Effector memory CD8-positive, alpha-beta T cell (primary cell): ENCODE data around the gene CDK14.
A peak's percentile ranks its signal among the peaks of the same experiment; 100 is the strongest.

ENCODE experiments used
- ATAC-seq: fragments of 150-1000 bp; cut with Tn5 transposase; replicated peaks from 2 replicates; pipeline ENCODE4 v1.10.0; 2021; ENCODE audit warnings: mild to moderate bottlenecking, moderate library complexity
- DNase-seq, 3 experiments: peaks; one replicate each; pipeline ENCODE4 v3.0.0; 2021
- H3K27ac Mint-ChIP-seq, 2 donors: one replicate each; pipeline ENCODE4 v1.8.0; 2022; ENCODE audit warnings: mild to moderate bottlenecking in 2 of 2, mixed read lengths in 2 of 2, moderate library complexity in 2 of 2
- H3K27me3 Mint-ChIP-seq, 2 donors: one replicate each; pipeline ENCODE4 v1.8.0; 2022; ENCODE audit warnings: mixed read lengths in 2 of 2
- H3K36me3 Mint-ChIP-seq: one replicate; pipeline ENCODE4 v1.8.0; 2022; ENCODE audit warnings: mild to moderate bottlenecking, moderate library complexity, mixed read lengths; ENCODE audit not compliant: insufficient read depth
- H3K4me1 Mint-ChIP-seq, 2 donors: one replicate each; pipeline ENCODE4 v1.8.0; 2022; ENCODE audit warnings: low read depth in 2 of 2, mixed read lengths in 2 of 2
- H3K4me3 Mint-ChIP-seq, 2 donors: one replicate each; pipeline ENCODE4 v1.8.0; 2022; ENCODE audit warnings: mild to moderate bottlenecking in 2 of 2, mixed read lengths in 2 of 2, moderate library complexity in 2 of 2
- H3K9me3 Mint-ChIP-seq, 2 donors: one replicate each; pipeline ENCODE4 v1.8.0; 2022; ENCODE audit warnings: mixed read lengths in 2 of 2

The CDK14 gene

GRCh38 chr7:91039033-91039432, 442.9 kb downstream of the CDK14 start:
- no peak overlapping the region for H3K4me3 Mint-ChIP-seq
- peaks cover 4 to 7% of the 10 kb centered on the region in 2 donors for H3K9me3 Mint-ChIP-seq
- H3K36me3 Mint-ChIP-seq, result no peaks in the 10 kb centered on the region
- H3K27me3 Mint-ChIP-seq, result no peaks in the 10 kb centered on the region
- H3K27ac Mint-ChIP-seq, result no peak overlapping the region
- no peak for DNase-seq
- ATAC-seq, result no peak
- no peaks in the 10 kb centered on the region for H3K4me1 Mint-ChIP-seq

- Mint-ChIP-seq H3K4me3 (no peak overlapping the region), H3K36me3 (no peaks in the 10 kb centered on the region), H3K4me1 (no peaks in the 10 kb centered on the region), H3K27me3 (no peaks in the 10 kb centered on the region), H3K27ac (no peak overlapping the region), H3K9me3 (peaks cover 4 to 7% of the 10 kb centered on the region in 2 donors)
- DNase-seq (no peak), ATAC-seq (no peak)
Observed at GRCh38 chr7:91041141-91041540, 445.0 kb downstream of the CDK14 start.

GRCh38 chr7:91041901-91042484, 445.9 kb downstream of the CDK14 start:
- no peak overlapping the region for H3K4me3 Mint-ChIP-seq
- H3K4me1 Mint-ChIP-seq, result no peaks in the 10 kb centered on the region
- no peaks in the 10 kb centered on the region for H3K27me3 Mint-ChIP-seq
- no peak for DNase-seq
- peaks cover 4 to 7% of the 10 kb centered on the region in 2 donors for H3K9me3 Mint-ChIP-seq
- H3K36me3 Mint-ChIP-seq, result no peaks in the 10 kb centered on the region
- no peak for ATAC-seq
- no peak overlapping the region for H3K27ac Mint-ChIP-seq

GRCh38 chr7:91043186-91043585, 447.1 kb downstream of the CDK14 start:
- H3K36me3 Mint-ChIP-seq, result no peaks in the 10 kb centered on the region
- H3K4me1 Mint-ChIP-seq, result no peaks in the 10 kb centered on the region
- ATAC-seq (no peak), DNase-seq (no peak)
- no peaks in the 10 kb centered on the region for H3K27me3 Mint-ChIP-seq
- no peak overlapping the region for H3K4me3 Mint-ChIP-seq
- no peak overlapping the region for H3K27ac Mint-ChIP-seq
- peaks cover 4 to 7% of the 10 kb centered on the region in 2 donors for H3K9me3 Mint-ChIP-seq

- Mint-ChIP-seq H3K4me3 (no peak overlapping the region), H3K27ac (no peak overlapping the region), H3K36me3 (no peaks in the 10 kb centered on the region), H3K9me3 (peaks cover under 1 to 1% of the 10 kb centered on the region in 2 donors), H3K4me1 (no peaks in the 10 kb centered on the region), H3K27me3 (no peaks in the 10 kb centered on the region)
- no peak for DNase-seq
- no peak for ATAC-seq
Observed at GRCh38 chr7:91043924-91044645, 448.0 kb downstream of the CDK14 start.

GRCh38 chr7:91045606-91046005, 449.5 kb downstream of the CDK14 start:
- Mint-ChIP-seq H3K4me1 (peaks cover 0 to 1% of the 10 kb centered on the region in 2 donors), H3K4me3 (no peak overlapping the region)

GRCh38 chr7:91046322-91047089, 450.4 kb downstream of the CDK14 start:
- H3K36me3 Mint-ChIP-seq, result no peaks in the 10 kb centered on the region
- DNase-seq, result no peak

More at GRCh38 chr7:91045606-91046005, 449.5 kb downstream of the CDK14 start:
- Mint-ChIP-seq H3K27me3 (no peaks in the 10 kb centered on the region), H3K36me3 (no peaks in the 10 kb centered on the region), H3K27ac (no peak overlapping the region), H3K9me3 (no peaks in the 10 kb centered on the region)
- DNase-seq (no peak), ATAC-seq (no peak)

GRCh38 chr7:91047636-91048035, 451.5 kb downstream of the CDK14 start:
- H3K27ac Mint-ChIP-seq, result no peak overlapping the region
- DNase-seq, result no peak
- H3K36me3 Mint-ChIP-seq, result no peaks in the 10 kb centered on the region

More at GRCh38 chr7:91046322-91047089, 450.4 kb downstream of the CDK14 start:
- peaks cover 0 to 2% of the 10 kb centered on the region in 2 donors for H3K9me3 Mint-ChIP-seq
- ATAC-seq, result no peak
- no peak overlapping the region for H3K27ac Mint-ChIP-seq
- H3K4me1 Mint-ChIP-seq, result peaks cover 0 to 2% of the 10 kb centered on the region in 2 donors
- no peak overlapping the region for H3K4me3 Mint-ChIP-seq
- no peaks in the 10 kb centered on the region for H3K27me3 Mint-ChIP-seq

GRCh38 chr7:91050677-91051076, 454.6 kb downstream of the CDK14 start:
- Mint-ChIP-seq H3K36me3 (no peaks in the 10 kb centered on the region), H3K27ac (peak overlapping the region in 1 of 2 donors; percentile 2), H3K4me3 (peak overlapping the region in 1 of 2 donors; percentile 13), H3K4me1 (peaks cover 0 to 2% of the 10 kb centered on the region in 2 donors), H3K9me3 (peaks cover 0 to 6% of the 10 kb centered on the region in 2 donors), H3K27me3 (no peaks in the 10 kb centered on the region)
- DNase-seq (no peak), ATAC-seq (no peak)

More at GRCh38 chr7:91047636-91048035, 451.5 kb downstream of the CDK14 start:
- no peaks in the 10 kb centered on the region for H3K27me3 Mint-ChIP-seq
- H3K4me1 Mint-ChIP-seq, result peaks cover 0 to 2% of the 10 kb centered on the region in 2 donors
- peaks cover 0 to 2% of the 10 kb centered on the region in 2 donors for H3K9me3 Mint-ChIP-seq
- H3K4me3 Mint-ChIP-seq, result no peak overlapping the region
- ATAC-seq, result no peak

GRCh38 chr7:91051966-91052365, 455.8 kb downstream of the CDK14 start:
- no peaks in the 10 kb centered on the region for H3K27me3 Mint-ChIP-seq
- ATAC-seq (no peak), DNase-seq (no peak)
- H3K4me3 Mint-ChIP-seq, result no peak overlapping the region
- H3K27ac Mint-ChIP-seq, result no peak overlapping the region
- H3K36me3 Mint-ChIP-seq, result no peaks in the 10 kb centered on the region
- H3K4me1 Mint-ChIP-seq, result peaks cover 0 to 2% of the 10 kb centered on the region in 2 donors
- peaks cover 0 to 6% of the 10 kb centered on the region in 2 donors for H3K9me3 Mint-ChIP-seq

GRCh38 chr7:91054374-91054773, 458.3 kb downstream of the CDK14 start:
- ATAC-seq, result no peak
- Mint-ChIP-seq H3K27ac (no peak overlapping the region), H3K4me1 (peaks cover 0 to 2% of the 10 kb centered on the region in 2 donors), H3K36me3 (no peaks in the 10 kb centered on the region), H3K9me3 (peaks cover 0 to 6% of the 10 kb centered on the region in 2 donors), H3K4me3 (no peak overlapping the region), H3K27me3 (no peaks in the 10 kb centered on the region)
- DNase-seq, result no peak

- H3K27me3 Mint-ChIP-seq, result no peaks in the 10 kb centered on the region
- ATAC-seq, result no peak
- no peak overlapping the region for H3K27ac Mint-ChIP-seq
- no peak for DNase-seq
- peaks cover 0 to 8% of the 10 kb centered on the region in 2 donors for H3K9me3 Mint-ChIP-seq
- H3K4me1 Mint-ChIP-seq, result peaks cover 0 to 2% of the 10 kb centered on the region in 2 donors
- no peaks in the 10 kb centered on the region for H3K36me3 Mint-ChIP-seq
- H3K4me3 Mint-ChIP-seq, result no peak overlapping the region
Observed at GRCh38 chr7:91055219-91055618, 459.1 kb downstream of the CDK14 start.

GRCh38 chr7:91062713-91063112, 466.6 kb downstream of the CDK14 start:
- ATAC-seq (no peak), DNase-seq (no peak)
- Mint-ChIP-seq H3K4me3 (no peak overlapping the region), H3K4me1 (no peaks in the 10 kb centered on the region), H3K27ac (no peak overlapping the region), H3K9me3 (peaks cover 4 to 8% of the 10 kb centered on the region in 2 donors), H3K27me3 (no peaks in the 10 kb centered on the region), H3K36me3 (no peaks in the 10 kb centered on the region)
